Middle frontal gyrus (tissue), 1 donor: ENCODE results near the gene TREM1.

Experiments
- DNase-seq: peaks from one replicate; pipeline ENCODE4 v3.0.0-alpha.2; 2015; ENCODE audit warnings: low spot score; ENCODE audit errors: extremely low spot score

Gene TREM1

GRCh38 chr6:41286544-41287346 lies at the start of gene TREM1:
Gene TREM1, minus strand, starts transcription at chr6:41286682. Its CDS starts 27 bp downstream, at chr6:41286655.
- no peak for DNase-seq

GRCh38 chr6:41335943-41336342 lies 49.5 kb upstream of the TREM1 start:
- DNase-seq, result no peak

- DNase-seq, result no peak
Measured at GRCh38 chr6:41335296-41335695, 48.8 kb upstream of the TREM1 start, which contains the start of gene NCR2. Gene NCR2, plus strand, starts transcription at chr6:41335608. Its CDS starts 269 bp downstream, at chr6:41335877.

GRCh38 chr6:41334482-41335040 lies 48.1 kb upstream of the TREM1 start:
- no peak for DNase-seq

GRCh38 chr6:41332842-41333736 lies 46.6 kb upstream of the TREM1 start:
- no peak for DNase-seq

- DNase-seq, result no peak
Measured at GRCh38 chr6:41332241-41332640, 45.8 kb upstream of the TREM1 start.

GRCh38 chr6:41331401-41332150 lies 45.1 kb upstream of the TREM1 start:
- no peak for DNase-seq

GRCh38 chr6:41327177-41327576 lies 40.7 kb upstream of the TREM1 start:
- DNase-seq, result no peak

GRCh38 chr6:41326092-41326491 lies 39.6 kb upstream of the TREM1 start:
- no peak for DNase-seq

GRCh38 chr6:41325446-41326066 lies 39.1 kb upstream of the TREM1 start:
- no peak for DNase-seq

GRCh38 chr6:41321183-41321582 lies 34.7 kb upstream of the TREM1 start:
- no peak for DNase-seq

- peak; percentile 64 for DNase-seq
Measured at GRCh38 chr6:41318654-41319565, 32.4 kb upstream of the TREM1 start.

- no peak for DNase-seq
Measured at GRCh38 chr6:41318261-41318653, 31.8 kb upstream of the TREM1 start.

- DNase-seq, result no peak
Measured at GRCh38 chr6:41315943-41316620, 29.6 kb upstream of the TREM1 start.

- DNase-seq, result no peak
Measured at GRCh38 chr6:41315203-41315602, 28.7 kb upstream of the TREM1 start.

- no peak for DNase-seq
Measured at GRCh38 chr6:41306187-41306854, 19.8 kb upstream of the TREM1 start.

- DNase-seq, result no peak
Measured at GRCh38 chr6:41302638-41303037, 16.2 kb upstream of the TREM1 start.

GRCh38 chr6:41298785-41299502 lies 12.5 kb upstream of the TREM1 start:
- no peak for DNase-seq
